Esophagus muscularis mucosa (tissue), 3 donors: ENCODE data around the gene LTBP4.

Experiments
- POLR2A ChIP-seq: fragments of 450-650 bp; IDR thresholded peaks from one replicate; pipeline ENCODE4 v1.6.1; 2017; ENCODE audit warnings: antibody characterized with exemption, moderate library complexity, mild to moderate bottlenecking, low read depth
- TF ChIP-seq, protein P1 (sequence below), 3 experiments: fragments of 200-600 bp in 2 of 3; fragments of 450-650 bp in 1 of 3; sonication (generic) in 2 of 3; IDR thresholded peaks; one replicate each; pipeline ENCODE4 v1.5.1; 2017 to 2019; ENCODE audit warnings: antibody characterized with exemption in 3 of 3, mild to moderate bottlenecking in 2 of 3, moderate library complexity in 1 of 3

DNA sequence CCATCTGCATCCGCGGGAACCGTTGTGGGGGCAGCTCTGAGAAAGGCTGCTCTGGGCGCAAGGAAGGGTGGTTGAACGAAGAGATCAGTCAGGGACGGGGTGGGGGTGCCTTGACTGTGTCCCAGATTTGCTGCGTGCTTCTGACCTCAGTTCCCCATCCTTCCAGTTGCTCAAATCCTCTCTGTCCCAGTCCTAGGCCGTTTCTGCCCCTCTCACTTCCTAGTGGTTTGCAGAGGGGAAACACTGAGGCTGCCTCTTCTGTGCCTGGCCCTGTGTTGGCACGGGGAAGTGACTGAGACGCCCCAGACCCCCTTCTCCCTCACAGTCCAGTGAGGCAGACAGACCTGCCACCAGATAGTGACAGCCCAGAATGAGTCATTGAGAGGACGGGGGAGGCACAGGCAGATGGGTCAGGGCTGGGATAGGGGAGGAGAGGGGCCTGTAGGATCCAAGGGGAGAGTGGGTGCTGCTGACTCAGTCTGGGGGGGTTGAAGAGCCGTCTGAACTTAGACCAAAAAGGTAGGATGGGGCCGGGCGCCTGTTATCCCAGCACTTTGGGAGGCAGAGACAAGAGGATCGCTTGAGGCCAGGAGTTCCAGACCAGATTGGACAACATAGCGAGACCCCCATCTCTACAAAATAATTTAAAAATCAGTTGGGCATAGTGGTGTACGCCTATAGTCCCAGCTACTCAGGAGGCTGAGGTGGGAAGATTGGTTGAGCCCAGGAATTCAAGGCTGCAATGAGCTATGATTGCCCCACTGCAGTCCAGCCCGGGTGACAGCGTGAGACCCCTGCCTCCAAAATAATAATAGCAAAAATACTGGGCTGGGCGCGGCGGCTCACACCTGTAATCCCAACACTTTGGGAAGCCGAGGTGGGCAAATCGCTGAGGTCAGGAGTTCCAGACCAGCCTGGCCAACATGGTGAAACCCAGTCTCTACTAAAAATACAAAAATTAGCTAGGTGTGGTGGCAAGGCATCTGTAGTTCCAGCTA is 62.8 kb downstream of the LTBP4 start:
- no peak for TF ChIP-seq POLR2A
- TF ChIP-seq, protein P1, sequence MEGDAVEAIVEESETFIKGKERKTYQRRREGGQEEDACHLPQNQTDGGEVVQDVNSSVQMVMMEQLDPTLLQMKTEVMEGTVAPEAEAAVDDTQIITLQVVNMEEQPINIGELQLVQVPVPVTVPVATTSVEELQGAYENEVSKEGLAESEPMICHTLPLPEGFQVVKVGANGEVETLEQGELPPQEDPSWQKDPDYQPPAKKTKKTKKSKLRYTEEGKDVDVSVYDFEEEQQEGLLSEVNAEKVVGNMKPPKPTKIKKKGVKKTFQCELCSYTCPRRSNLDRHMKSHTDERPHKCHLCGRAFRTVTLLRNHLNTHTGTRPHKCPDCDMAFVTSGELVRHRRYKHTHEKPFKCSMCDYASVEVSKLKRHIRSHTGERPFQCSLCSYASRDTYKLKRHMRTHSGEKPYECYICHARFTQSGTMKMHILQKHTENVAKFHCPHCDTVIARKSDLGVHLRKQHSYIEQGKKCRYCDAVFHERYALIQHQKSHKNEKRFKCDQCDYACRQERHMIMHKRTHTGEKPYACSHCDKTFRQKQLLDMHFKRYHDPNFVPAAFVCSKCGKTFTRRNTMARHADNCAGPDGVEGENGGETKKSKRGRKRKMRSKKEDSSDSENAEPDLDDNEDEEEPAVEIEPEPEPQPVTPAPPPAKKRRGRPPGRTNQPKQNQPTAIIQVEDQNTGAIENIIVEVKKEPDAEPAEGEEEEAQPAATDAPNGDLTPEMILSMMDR (IDR thresholded peaks at IDR 0.05), result no peak
